CD14-positive monocyte (primary cell): ENCODE data around the gene PAFAH1B1. TPM values are rescaled to one million over a fixed set of nuclear protein-coding genes. Genes with fewer than 3 reads are reported as not detected.

Experiments used
- DNase-seq, 3 donors: peaks; one replicate each; pipeline ENCODE4 v3.0.0-alpha.2; 2011 to 2022
- H2AFZ ChIP-seq: 2 replicates; pipeline ENCODE4 v1.6.0; 2012; ENCODE audit warnings: mild to moderate bottlenecking, low read depth, low read length, inconsistent platforms; ENCODE audit not compliant: insufficient read depth, poor library complexity, severe bottlenecking
- H3K27ac ChIP-seq, 2 donors: 1 replicate in 1 of 2; 2 replicates in 1 of 2; pipeline ENCODE4 v1.5.1; 2012 to 2013; ENCODE audit warnings: low read length in 2 of 2, control low read depth in 1 of 2, inconsistent platforms in 1 of 2, low read depth in 1 of 2, mild to moderate bottlenecking in 1 of 2
- H3K27me3 ChIP-seq, 2 donors: one replicate each; pipeline versions ENCODE4 v1.6.0 to v1.6.1; 2011 to 2013; ENCODE audit warnings: low read length in 2 of 2; ENCODE audit not compliant: control insufficient read depth in 2 of 2, insufficient read depth in 2 of 2
- H3K36me3 ChIP-seq, 2 donors: replicated peaks in 1 of 2; 1 replicate in 1 of 2; 2 replicates in 1 of 2; pipeline versions ENCODE4 v1.5.1 to v1.6.1; 2012 to 2013; ENCODE audit warnings: low read length in 2 of 2, control low read depth in 1 of 2, inconsistent platforms in 1 of 2, mild to moderate bottlenecking in 1 of 2; ENCODE audit not compliant: insufficient read depth in 2 of 2, control insufficient read depth in 1 of 2
- H3K4me1 ChIP-seq, 2 donors: 1 replicate in 1 of 2; 2 replicates in 1 of 2; pipeline versions ENCODE4 v1.5.1 to v1.6.1; 2012 to 2013; ENCODE audit warnings: low read length in 2 of 2, control low read depth in 1 of 2, inconsistent platforms in 1 of 2, mild to moderate bottlenecking in 1 of 2, moderate library complexity in 1 of 2; ENCODE audit not compliant: insufficient read depth in 2 of 2, control insufficient read depth in 1 of 2
- H3K4me2 ChIP-seq: replicated peaks from 2 replicates; pipeline ENCODE3; 2012; ENCODE audit warnings: low read length, moderate library complexity, mild to moderate bottlenecking; ENCODE audit not compliant: poor library complexity, severe bottlenecking; ENCODE audit errors: extremely low read depth
- H3K4me3 ChIP-seq, 3 experiments: fragments of 200-600 bp in 1 of 3; sonication (generic) in 1 of 3; replicated peaks in 1 of 3; 1 replicate in 2 of 3; 2 replicates in 1 of 3; pipeline ENCODE4 v1.5.1; 2011 to 2013; ENCODE audit warnings: low read length in 3 of 3, mild to moderate bottlenecking in 3 of 3, control low read depth in 2 of 3, low read depth in 2 of 3, inconsistent platforms in 1 of 3, moderate library complexity in 1 of 3
- H3K79me2 ChIP-seq: 2 replicates; pipeline ENCODE4 v1.6.0; 2012; ENCODE audit warnings: mild to moderate bottlenecking, control low read depth, inconsistent platforms, low read length, moderate library complexity; ENCODE audit not compliant: insufficient read depth
- H3K9ac ChIP-seq: 2 replicates; pipeline ENCODE4 v1.6.0; 2017; ENCODE audit warnings: low read length, mild to moderate bottlenecking; ENCODE audit not compliant: insufficient read depth, poor library complexity, severe bottlenecking
- H3K9me3 ChIP-seq, 2 donors: replicated peaks in 1 of 2; 1 replicate in 1 of 2; 2 replicates in 1 of 2; pipeline versions ENCODE4 v1.5.1 to v1.6.1; 2012 to 2013; ENCODE audit warnings: low read length in 2 of 2, control low read depth in 1 of 2; ENCODE audit not compliant: control insufficient read depth in 1 of 2, insufficient read depth in 1 of 2
- H4K20me1 ChIP-seq: 2 replicates; pipeline ENCODE4 v1.6.0; 2012; ENCODE audit warnings: mild to moderate bottlenecking, low read length, control low read depth, moderate library complexity; ENCODE audit not compliant: insufficient read depth
- H3K27ac Mint-ChIP-seq, 7 donors: one replicate each; pipeline ENCODE4 v1.8.0; 2020; ENCODE audit warnings: mild to moderate bottlenecking in 7 of 7, mixed read lengths in 7 of 7, moderate library complexity in 6 of 7, inconsistent platforms in 2 of 7
- H3K27me3 Mint-ChIP-seq, 3 donors: one replicate each; pipeline ENCODE4 v1.8.0; 2021 to 2022; ENCODE audit warnings: low read depth in 3 of 3, mild to moderate bottlenecking in 3 of 3, mixed read lengths in 3 of 3, moderate library complexity in 3 of 3, inconsistent platforms in 1 of 3
- H3K36me3 Mint-ChIP-seq, 2 donors: one replicate each; pipeline ENCODE4 v1.8.0; 2020; ENCODE audit warnings: mixed read lengths in 2 of 2, inconsistent platforms in 1 of 2, mild to moderate bottlenecking in 1 of 2
- H3K4me1 Mint-ChIP-seq: one replicate; pipeline ENCODE4 v1.8.0; 2020; ENCODE audit warnings: mild to moderate bottlenecking, mixed read lengths
- H3K4me3 Mint-ChIP-seq, 2 donors: one replicate each; pipeline ENCODE4 v1.8.0; 2020; ENCODE audit warnings: mild to moderate bottlenecking in 2 of 2, mixed read lengths in 2 of 2, moderate library complexity in 1 of 2
- H3K9me3 Mint-ChIP-seq, 7 donors: one replicate each; pipeline ENCODE4 v1.8.0; 2020 to 2022; ENCODE audit warnings: mixed read lengths in 7 of 7, mild to moderate bottlenecking in 6 of 7, moderate library complexity in 6 of 7, inconsistent platforms in 2 of 7
- CTCF ChIP-seq: fragments of 200-600 bp; IDR thresholded peaks from one replicate; pipeline ENCODE4 v1.8.0; 2022; ENCODE audit warnings: antibody characterized with exemption, mild to moderate bottlenecking
- WGBS: methylation state at CpG from one replicate; pipeline ENCODE4 v1.1.5; 2013; ENCODE audit warnings: missing lambda C conversion rate; ENCODE audit not compliant: insufficient coverage; 5-methylcytosine and 5-hydroxymethylcytosine counted together
- intact Hi-C, 2 donors: fragments of 100-400 bp; cut with micrococcal nuclease; formaldehyde crosslinking; loops; one replicate each; pipeline versions ENCODE4 v1.15.0 to v1.15.1; 2023
- polyA plus RNA-seq, 3 donors: library from polyadenylated mRNA; depleted of rRNA in 1 of 3; unstranded in 2 of 3; stranded (reverse) in 1 of 3; fragments of 300-500 nt in 2 of 3; fragments of >200 nt in 1 of 3; fragmentation: Illumina TruSeq in 2 of 3; gene quantifications; 1 replicate in 2 of 3; 2 replicates in 1 of 3; pipeline ENCODE4 v1.2.3, GENCODE V29; 2012 to 2021

Gene PAFAH1B1
- polyA plus RNA-seq, 3 donors, result 9.1 to 51.8 (median 17.1) TPM

DNA sequence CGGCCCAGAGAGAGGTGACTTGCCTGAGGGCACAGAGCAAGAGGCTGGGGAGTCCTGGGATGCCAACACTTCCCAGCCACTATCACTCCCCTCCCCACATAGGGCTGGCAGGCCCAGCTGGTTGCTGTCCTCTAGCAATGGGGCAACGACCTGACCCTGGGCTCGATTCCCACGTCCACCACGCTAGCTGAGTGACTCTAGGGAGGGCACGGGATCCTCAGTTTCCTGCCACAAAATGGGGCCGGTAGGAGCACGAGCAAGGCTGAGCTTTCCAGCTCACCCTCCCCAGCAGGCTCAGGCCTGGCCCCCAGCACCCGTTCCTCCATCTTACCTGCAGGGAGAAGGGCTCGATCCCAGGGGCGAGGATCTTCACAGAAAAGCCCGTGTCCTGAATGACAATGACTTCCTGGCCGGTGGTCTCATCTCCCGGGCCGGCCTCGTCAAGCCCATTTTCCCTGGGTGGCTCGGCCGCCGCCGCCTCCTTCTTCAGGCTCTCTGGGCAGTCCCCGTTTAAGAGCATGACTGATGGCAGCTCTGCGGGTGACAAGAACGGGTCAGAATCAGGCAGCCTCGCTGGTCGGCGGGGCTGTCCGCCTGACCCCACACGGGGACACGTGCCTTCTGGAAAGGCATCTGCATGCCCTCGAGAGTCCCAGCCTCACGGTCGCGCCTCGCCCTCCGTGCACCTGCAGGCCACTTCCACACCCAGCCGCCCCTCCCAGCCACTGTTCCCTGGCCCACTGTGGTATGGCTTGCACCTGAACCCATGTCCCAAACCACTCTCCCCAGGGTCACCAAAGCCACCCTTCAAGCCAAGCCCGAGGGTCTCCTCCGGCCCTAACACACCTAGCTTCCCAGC is 110.8 kb downstream of the PAFAH1B1 start:
- no peak for DNase-seq
- Histone ChIP-seq H3K36me3 (peaks cover 44 to 52% of the 10 kb centered on the region in 2 donors), H3K9me3 (no peaks in the 10 kb centered on the region), H3K27me3 (no peaks in the 10 kb centered on the region), H3K9ac (no peak overlapping the region), H3K4me3 (no peak overlapping the region), H3K27ac (no peak overlapping the region), H2AFZ (no peak overlapping the region), H4K20me1 (peaks cover 51% of the 10 kb centered on the region), H3K79me2 (peaks cover 47% of the 10 kb centered on the region), H3K4me2 (no peak overlapping the region), H3K4me1 (peaks cover 4 to 7% of the 10 kb centered on the region in 2 donors)
- WGBS, result 97% methylated on average over 36 of the region's 38 CpGs
- no peak overlapping the region for H3K4me3 Mint-ChIP-seq
- TF ChIP-seq CTCF, result no peak
- H3K27ac Mint-ChIP-seq, result peak overlapping the region in 4 of 7 donors; percentile 30 to 53 (median 34)
- peaks cover 40 to 53% of the 10 kb centered on the region in 2 donors for H3K36me3 Mint-ChIP-seq
- H3K27me3 Mint-ChIP-seq, result no peaks in the 10 kb centered on the region
- H3K4me1 Mint-ChIP-seq, result peaks cover 12% of the 10 kb centered on the region
- intact Hi-C loops, result no loop called here
- H3K9me3 Mint-ChIP-seq, result no peaks in the 10 kb centered on the region

GRCh38 chr17:2704890-2705248 is 111.4 kb downstream of the PAFAH1B1 start:
- H3K36me3 ChIP-seq, result peaks cover 44 to 46% of the 10 kb centered on the region in 2 donors
- no peak for DNase-seq
- H3K4me1 ChIP-seq, result peaks cover 10 to 13% of the 10 kb centered on the region in 2 donors
- peaks cover 18% of the 10 kb centered on the region for H3K4me1 Mint-ChIP-seq
- whole genome bisulfite sequencing, result 91% methylated on average over 4 of the region's 4 CpGs
- no peak overlapping the region for H2AFZ ChIP-seq
- intact Hi-C loops, result no loop called here
- no peak overlapping the region for H3K4me2 ChIP-seq
- no peaks in the 10 kb centered on the region for H3K27me3 ChIP-seq
- peaks cover 53% of the 10 kb centered on the region for H3K79me2 ChIP-seq
- no peak overlapping the region for H3K9ac ChIP-seq
- no peak overlapping the region for H3K4me3 Mint-ChIP-seq
- no peak overlapping the region for H3K4me3 ChIP-seq
- H3K27ac Mint-ChIP-seq, result peak overlapping the region in 4 of 7 donors; percentile 30 to 35 (median 34)
- H4K20me1 ChIP-seq, result peaks cover 57% of the 10 kb centered on the region
- peaks cover 38 to 47% of the 10 kb centered on the region in 2 donors for H3K36me3 Mint-ChIP-seq
- no peak for TF ChIP-seq CTCF
- H3K27me3 Mint-ChIP-seq, result no peaks in the 10 kb centered on the region
- H3K9me3 ChIP-seq, result no peaks in the 10 kb centered on the region
- no peaks in the 10 kb centered on the region for H3K9me3 Mint-ChIP-seq
- no peak overlapping the region for H3K27ac ChIP-seq
